ENCODE results near the gene EGFLAM. TPM values are rescaled to one million over a fixed set of nuclear protein-coding genes. Genes with fewer than 3 reads are reported as not detected.

EGFLAM gene
- total and polyA plus RNA-seq, 4 donors, result 4.6 to 15.8 (median 14.0) TPM

GRCh38 chr5:38455796-38456330, 197.5 kb downstream of the EGFLAM start:
- no peaks in the 10 kb centered on the region for H3K27me3 ChIP-seq (ENCODE audit: control insufficient read depth in 1 of 2, insufficient read depth in 2 of 2, low read length in 1 of 2)
- no peak overlapping the region for H3K27ac ChIP-seq (ENCODE audit: low read depth in 1 of 2, low read length in 2 of 2)
- H3K4me1 ChIP-seq (ENCODE audit: control insufficient read depth in 1 of 2, insufficient read depth in 2 of 2, low read length in 2 of 2), result no peaks in the 10 kb centered on the region
- peaks cover 0 to 2% of the 10 kb centered on the region in 2 donors for H3K36me3 ChIP-seq (ENCODE audit: control insufficient read depth in 1 of 2, insufficient read depth in 2 of 2, low read length in 1 of 2)
- H3K4me3 ChIP-seq (ENCODE audit: low read length in 2 of 2), result no peak overlapping the region
- 94 to 95% methylated on average over 8 of the region's 8 CpGs for WGBS, 2 donors
- intact Hi-C loops (cut with DNase I), result no loop called here
- ATAC-seq (ENCODE audit: low FRiP score) (no peak), DNase-seq (no peak)
- H3K9me3 ChIP-seq (ENCODE audit: control insufficient read depth, low read length), result no peaks in the 10 kb centered on the region

- no peak overlapping the region for H3K27ac ChIP-seq (ENCODE audit: low read depth in 1 of 2, low read length in 2 of 2)
- no peaks in the 10 kb centered on the region for H3K9me3 ChIP-seq (ENCODE audit: control insufficient read depth, low read length)
- H3K36me3 ChIP-seq (ENCODE audit: control insufficient read depth in 1 of 2, insufficient read depth in 2 of 2, low read length in 1 of 2), result peaks cover 0 to 2% of the 10 kb centered on the region in 2 donors
- H3K4me3 ChIP-seq (ENCODE audit: low read length in 2 of 2), result no peak overlapping the region
- no peaks in the 10 kb centered on the region for H3K27me3 ChIP-seq (ENCODE audit: control insufficient read depth in 1 of 2, insufficient read depth in 2 of 2, low read length in 1 of 2)
- no peak for DNase-seq
- H3K4me1 ChIP-seq (ENCODE audit: control insufficient read depth in 1 of 2, insufficient read depth in 2 of 2, low read length in 2 of 2), result no peaks in the 10 kb centered on the region
- ATAC-seq (ENCODE audit: low FRiP score), result no peak
- 85 to 89% methylated on average over 4 of the region's 4 CpGs for WGBS, 2 donors
- intact Hi-C loops (cut with DNase I), result no loop called here
Observed at GRCh38 chr5:38456657-38457399, 198.5 kb downstream of the EGFLAM start.

GRCh38 chr5:38458174-38458573, 199.8 kb downstream of the EGFLAM start:
- no peaks in the 10 kb centered on the region for H3K4me1 ChIP-seq (ENCODE audit: control insufficient read depth in 1 of 2, insufficient read depth in 2 of 2, low read length in 2 of 2)

GRCh38 chr5:38462976-38463633, 204.7 kb downstream of the EGFLAM start:
- ATAC-seq (ENCODE audit: low FRiP score) (no peak), DNase-seq (no peak)
- no peak overlapping the region for H3K4me3 ChIP-seq (ENCODE audit: low read length in 2 of 2)
- H3K9me3 ChIP-seq (ENCODE audit: control insufficient read depth, low read length), result no peaks in the 10 kb centered on the region
- intact Hi-C loops (cut with DNase I), result no loop called here
- H3K36me3 ChIP-seq (ENCODE audit: control insufficient read depth in 1 of 2, insufficient read depth in 2 of 2, low read length in 1 of 2), result peaks cover 0 to 2% of the 10 kb centered on the region in 2 donors
- peaks cover 0 to 1% of the 10 kb centered on the region in 2 donors for H3K4me1 ChIP-seq (ENCODE audit: control insufficient read depth in 1 of 2, insufficient read depth in 2 of 2, low read length in 2 of 2)
- H3K27me3 ChIP-seq (ENCODE audit: control insufficient read depth in 1 of 2, insufficient read depth in 2 of 2, low read length in 1 of 2), result no peaks in the 10 kb centered on the region
- no peak overlapping the region for H3K27ac ChIP-seq (ENCODE audit: low read depth in 1 of 2, low read length in 2 of 2)
- WGBS, 2 donors, result 32 to 36% methylated on average over 7 of the region's 7 CpGs

More at GRCh38 chr5:38458174-38458573, 199.8 kb downstream of the EGFLAM start:
- H3K27me3 ChIP-seq (ENCODE audit: control insufficient read depth in 1 of 2, insufficient read depth in 2 of 2, low read length in 1 of 2), result no peaks in the 10 kb centered on the region
- no peak for ATAC-seq (ENCODE audit: low FRiP score)
- H3K9me3 ChIP-seq (ENCODE audit: control insufficient read depth, low read length), result no peaks in the 10 kb centered on the region
- no peak overlapping the region for H3K4me3 ChIP-seq (ENCODE audit: low read length in 2 of 2)
- DNase-seq, result no peak
- peaks cover 0 to 2% of the 10 kb centered on the region in 2 donors for H3K36me3 ChIP-seq (ENCODE audit: control insufficient read depth in 1 of 2, insufficient read depth in 2 of 2, low read length in 1 of 2)
- 95 to 97% methylated on average over 8 of the region's 8 CpGs for WGBS, 2 donors
- intact Hi-C loops (cut with DNase I), result no loop called here
- H3K27ac ChIP-seq (ENCODE audit: low read depth in 1 of 2, low read length in 2 of 2), result no peak overlapping the region

GRCh38 chr5:38463634-38464521, 205.5 kb downstream of the EGFLAM start:
- Histone ChIP-seq H3K9me3 (ENCODE audit: control insufficient read depth, low read length) (no peaks in the 10 kb centered on the region), H3K36me3 (ENCODE audit: control insufficient read depth in 1 of 2, insufficient read depth in 2 of 2, low read length in 1 of 2) (no peaks in the 10 kb centered on the region), H3K4me1 (ENCODE audit: control insufficient read depth in 1 of 2, insufficient read depth in 2 of 2, low read length in 2 of 2) (peaks cover 0 to 1% of the 10 kb centered on the region in 2 donors), H3K4me3 (ENCODE audit: low read length in 2 of 2) (no peak overlapping the region), H3K27me3 (ENCODE audit: control insufficient read depth in 1 of 2, insufficient read depth in 2 of 2, low read length in 1 of 2) (no peaks in the 10 kb centered on the region), H3K27ac (ENCODE audit: low read depth in 1 of 2, low read length in 2 of 2) (peak overlapping the region in 1 of 2 donors; percentile 64)
- ATAC-seq (ENCODE audit: low FRiP score) (no peak), DNase-seq (no peak)
- intact Hi-C loops (cut with DNase I), result no loop called here
- WGBS, 2 donors, result 33 to 37% methylated on average over 10 of the region's 10 CpGs

- no peaks in the 10 kb centered on the region for H3K27me3 ChIP-seq (ENCODE audit: control insufficient read depth in 1 of 2, insufficient read depth in 2 of 2, low read length in 1 of 2)
- WGBS, 2 donors, result 48 to 53% methylated on average over 2 of the region's 2 CpGs
- intact Hi-C loops (cut with DNase I), result loop anchor here in 1 of 2 donors (5.0 kb wide), 1 partner anchor 77 kb away; no protein-coding TSS in a partner anchor
- DNase-seq (no peak), ATAC-seq (ENCODE audit: low FRiP score) (no peak)
- peak overlapping the region in 1 of 2 donors; percentile 37 for H3K27ac ChIP-seq (ENCODE audit: low read depth in 1 of 2, low read length in 2 of 2)
- peaks cover 1 to 4% of the 10 kb centered on the region in 2 donors for H3K4me1 ChIP-seq (ENCODE audit: control insufficient read depth in 1 of 2, insufficient read depth in 2 of 2, low read length in 2 of 2)
- no peak overlapping the region for H3K4me3 ChIP-seq (ENCODE audit: low read length in 2 of 2)
- H3K9me3 ChIP-seq (ENCODE audit: control insufficient read depth, low read length), result no peaks in the 10 kb centered on the region
- no peaks in the 10 kb centered on the region for H3K36me3 ChIP-seq (ENCODE audit: control insufficient read depth in 1 of 2, insufficient read depth in 2 of 2, low read length in 1 of 2)
Observed at GRCh38 chr5:38465061-38465460, 206.7 kb downstream of the EGFLAM start.

- DNase-seq, result no peak
- intact Hi-C loops (cut with DNase I), result loop anchor here in 1 of 2 donors (5.0 kb wide), 1 partner anchor 76 kb away; no protein-coding TSS in a partner anchor
- no peak for ATAC-seq (ENCODE audit: low FRiP score)
Observed at GRCh38 chr5:38465702-38466423, 207.5 kb downstream of the EGFLAM start.

More at GRCh38 chr5:38465702-38466423, 207.5 kb downstream of the EGFLAM start:
- no peak overlapping the region for H3K4me3 ChIP-seq (ENCODE audit: low read length in 2 of 2)
- WGBS, 2 donors, result 44 to 46% methylated on average over 9 of the region's 9 CpGs
- H3K36me3 ChIP-seq (ENCODE audit: control insufficient read depth in 1 of 2, insufficient read depth in 2 of 2, low read length in 1 of 2), result no peaks in the 10 kb centered on the region
- no peaks in the 10 kb centered on the region for H3K27me3 ChIP-seq (ENCODE audit: control insufficient read depth in 1 of 2, insufficient read depth in 2 of 2, low read length in 1 of 2)
- peak overlapping the region in 1 of 2 donors; percentile 95 for H3K27ac ChIP-seq (ENCODE audit: low read depth in 1 of 2, low read length in 2 of 2)
- peaks cover 1 to 4% of the 10 kb centered on the region in 2 donors for H3K4me1 ChIP-seq (ENCODE audit: control insufficient read depth in 1 of 2, insufficient read depth in 2 of 2, low read length in 2 of 2)
- no peaks in the 10 kb centered on the region for H3K9me3 ChIP-seq (ENCODE audit: control insufficient read depth, low read length)
